ENCODE results near the gene RECK.

GRCh38 chr9:36092014-36092413 is 55.3 kb downstream of the RECK start:
- TF ChIP-seq CTCF (conservative IDR thresholded peaks at IDR 0.05) = peak; percentile 32
- TF ChIP-seq ZFX (IDR thresholded peaks at IDR 0.05) = no peak
